ENCODE measurements around the gene TRMT61B. TPM values are rescaled to one million over a fixed set of nuclear protein-coding genes. Genes with fewer than 3 reads are reported as not detected.
A peak's percentile ranks its signal among the peaks of the same experiment; 100 is the strongest.

The TRMT61B gene
- 1 to 10 TPM in 3 of 4 donors, not detected in 1; 1.4 to 7.0 (median 6.0) TPM for total RNA-seq

- Histone ChIP-seq H3K27me3 (no peaks in the 10 kb centered on the region), H3K27ac (peak within 1 kb of the TSS; percentile 77 to 88 (median 82)), H3K36me3 (no peaks in the 10 kb centered on the region), H3K9me3 (no peaks in the 10 kb centered on the region), H3K4me1 (peaks cover 14 to 34% (median 27%) of the 10 kb centered on the region in 4 donors), H3K4me3 (peak within 1 kb of the TSS; percentile 66 to 93 (median 82))
- intact Hi-C loops (cut with DNase I; ENCODE audit: low total_unique reads) (no loop called here), in situ Hi-C loops (cut with MboI; ENCODE audit: low pct_ligation_motif_present in 1 of 4, low pct_unique_long_range_greater_than_20kb in 1 of 4, low sequenced_read_pairs in 3 of 4) (no loop called here)
- TF ChIP-seq CTCF (IDR thresholded peaks at IDR 0.05) (peak in 1 of 5 experiments; percentile 10), EP300 (IDR thresholded peaks at IDR 0.05; ENCODE audit: low read depth) (no peak), POLR2AphosphoS5 (IDR thresholded peaks at IDR 0.05) (peak; percentile 87 to 90 (median 89)), POLR2A (IDR thresholded peaks at IDR 0.05) (peak; percentile 83)
- 1% methylated on average over 45 of the region's 57 CpGs; no CpG with 5 or more reads in 1 of the 2 donors for WGBS, 2 donors (ENCODE audit: low coverage in 1 of 2)
- DNase-seq: peak; percentile 97
These were observed at the start of gene TRMT61B for GRCh38 chr2:28870146-28870891. TSS of gene TRMT61B (minus strand) at chr2:28870309. CDS start at chr2:28870277, 32 bp downstream.

GRCh38 chr2:28915939-28916338 lies 45.8 kb upstream of the TRMT61B start:
- 89% methylated on average over 1 of the region's 1 CpG for WGBS, 2 donors (ENCODE audit: low coverage in 1 of 2)
- H3K4me3 ChIP-seq: no peak overlapping the region
- peaks cover 0 to 46% (median 23%) of the 10 kb centered on the region in 4 donors for H3K36me3 ChIP-seq
- no peak for TF ChIP-seq EP300 (IDR thresholded peaks at IDR 0.05; ENCODE audit: low read depth)
- TF ChIP-seq POLR2AphosphoS5 (IDR thresholded peaks at IDR 0.05): no peak
- no peak for TF ChIP-seq CTCF (IDR thresholded peaks at IDR 0.05)
- no peak for TF ChIP-seq POLR2A (IDR thresholded peaks at IDR 0.05)
- in situ Hi-C loops (cut with MboI; ENCODE audit: low pct_ligation_motif_present in 1 of 4, low pct_unique_long_range_greater_than_20kb in 1 of 4, low sequenced_read_pairs in 3 of 4): no loop called here
- H3K27me3 ChIP-seq: no peaks in the 10 kb centered on the region
- intact Hi-C loops (cut with DNase I; ENCODE audit: low total_unique reads): no loop called here
- no peak for DNase-seq
- no peaks in the 10 kb centered on the region for H3K9me3 ChIP-seq
- no peaks in the 10 kb centered on the region for H3K4me1 ChIP-seq
- no peak overlapping the region for H3K27ac ChIP-seq

- intact Hi-C loops (cut with DNase I; ENCODE audit: low total_unique reads) (no loop called here), in situ Hi-C loops (cut with MboI; ENCODE audit: low pct_ligation_motif_present in 1 of 4, low pct_unique_long_range_greater_than_20kb in 1 of 4, low sequenced_read_pairs in 3 of 4) (no loop called here)
- TF ChIP-seq POLR2A (IDR thresholded peaks at IDR 0.05) (no peak), POLR2AphosphoS5 (IDR thresholded peaks at IDR 0.05) (no peak), EP300 (IDR thresholded peaks at IDR 0.05; ENCODE audit: low read depth) (no peak), CTCF (IDR thresholded peaks at IDR 0.05) (no peak)
- WGBS, 2 donors (ENCODE audit: low coverage in 1 of 2): 75 to 89% methylated on average over 4 to 6 of the region's 6 CpGs
- no peaks in the 10 kb centered on the region for H3K4me1 ChIP-seq
- peaks cover 0 to 35% (median 12%) of the 10 kb centered on the region in 4 donors for H3K36me3 ChIP-seq
- no peaks in the 10 kb centered on the region for H3K9me3 ChIP-seq
- DNase-seq: no peak
- H3K27ac ChIP-seq: no peak overlapping the region
- no peaks in the 10 kb centered on the region for H3K27me3 ChIP-seq
- no peak overlapping the region for H3K4me3 ChIP-seq
These were observed 39.7 kb upstream of the TRMT61B start for GRCh38 chr2:28909655-28910353.

GRCh38 chr2:28908172-28908571 lies 38.1 kb upstream of the TRMT61B start:
- H3K36me3 ChIP-seq: peaks cover 0 to 19% (median 5%) of the 10 kb centered on the region in 4 donors
- TF ChIP-seq POLR2AphosphoS5 (IDR thresholded peaks at IDR 0.05) (no peak), POLR2A (IDR thresholded peaks at IDR 0.05) (no peak), CTCF (IDR thresholded peaks at IDR 0.05) (no peak), EP300 (IDR thresholded peaks at IDR 0.05; ENCODE audit: low read depth) (no peak)
- H3K9me3 ChIP-seq: no peaks in the 10 kb centered on the region
- intact Hi-C loops (cut with DNase I; ENCODE audit: low total_unique reads): no loop called here
- DNase-seq: no peak
- H3K4me1 ChIP-seq: no peaks in the 10 kb centered on the region
- WGBS, 2 donors (ENCODE audit: low coverage in 1 of 2): 0% methylated on average over 1 of the region's 1 CpG
- in situ Hi-C loops (cut with MboI; ENCODE audit: low pct_ligation_motif_present in 1 of 4, low pct_unique_long_range_greater_than_20kb in 1 of 4, low sequenced_read_pairs in 3 of 4): no loop called here
- peak overlapping the region in 1 of 4 donors; percentile 45 for H3K27ac ChIP-seq
- H3K4me3 ChIP-seq: no peak overlapping the region
- H3K27me3 ChIP-seq: no peaks in the 10 kb centered on the region

Measured in transverse colon (tissue), 4 donors.